ENCODE measurements around the gene PPP2R2B.

PPP2R2B gene

GRCh38 chr5:146818822-146819221 is 59.7 kb downstream of the PPP2R2B start:
- Histone ChIP-seq H2BK120ac (ENCODE audit: low read depth, low read length) (no peak overlapping the region), H3K27ac (ENCODE audit: low read depth, low read length) (no peak overlapping the region), H3K4me3 (ENCODE audit: low read length) (no peak overlapping the region), H2BK5ac (ENCODE audit: low read length) (no peak overlapping the region), H3K4me1 (ENCODE audit: control insufficient read depth, low read depth, low read length) (no peaks in the 10 kb centered on the region), H3K79me2 (ENCODE audit: control insufficient read depth, insufficient read depth, low read length) (no peaks in the 10 kb centered on the region), H3K56ac (ENCODE audit: low read length) (no peak overlapping the region), H3K27me3 (ENCODE audit: insufficient read depth, low read length, poor library complexity) (no peaks in the 10 kb centered on the region), H4K8ac (ENCODE audit: low read depth, low read length) (no peak overlapping the region), H3K9ac (ENCODE audit: low read length) (no peak overlapping the region), H3K23ac (ENCODE audit: low read length) (no peak overlapping the region), H3K4me2 (ENCODE audit: low read length) (no peak overlapping the region), H3K36me3 (ENCODE audit: control insufficient read depth, insufficient read depth, low read length) (no peaks in the 10 kb centered on the region), H4K5ac (ENCODE audit: low read length) (no peak overlapping the region), H3K79me1 (ENCODE audit: low read length) (no peaks in the 10 kb centered on the region), H2BK15ac (replicated peaks; ENCODE audit: low read depth) (no peak overlapping the region), H3K18ac (ENCODE audit: low read length) (no peak overlapping the region), H3K4ac (ENCODE audit: low read depth, low read length) (no peak overlapping the region), H2AK5ac (ENCODE audit: low read length) (no peak overlapping the region)
- WGBS (ENCODE audit: extremely low coverage, insufficient coverage, low lambda C conversion rate) = no CpG with 5 or more reads among the region's 2 CpGs
- DNase-seq = no peak

- H4K5ac ChIP-seq (ENCODE audit: low read length) = no peak overlapping the region
- H3K79me1 ChIP-seq (ENCODE audit: low read length) = no peaks in the 10 kb centered on the region
- no peak overlapping the region for H2BK5ac ChIP-seq (ENCODE audit: low read length)
- no peak overlapping the region for H3K27ac ChIP-seq (ENCODE audit: low read depth, low read length)
- no peaks in the 10 kb centered on the region for H3K4me1 ChIP-seq (ENCODE audit: control insufficient read depth, low read depth, low read length)
- H3K36me3 ChIP-seq (ENCODE audit: control insufficient read depth, insufficient read depth, low read length) = no peaks in the 10 kb centered on the region
- DNase-seq = no peak
- no peak overlapping the region for H3K9ac ChIP-seq (ENCODE audit: low read length)
- H3K27me3 ChIP-seq (ENCODE audit: insufficient read depth, low read length, poor library complexity) = no peaks in the 10 kb centered on the region
- no peak overlapping the region for H3K4me3 ChIP-seq (ENCODE audit: low read length)
- no peak overlapping the region for H4K8ac ChIP-seq (ENCODE audit: low read depth, low read length)
- no peaks in the 10 kb centered on the region for H3K79me2 ChIP-seq (ENCODE audit: control insufficient read depth, insufficient read depth, low read length)
- H3K4me2 ChIP-seq (ENCODE audit: low read length) = no peak overlapping the region
- H2BK120ac ChIP-seq (ENCODE audit: low read depth, low read length) = no peak overlapping the region
- no peak overlapping the region for H3K18ac ChIP-seq (ENCODE audit: low read length)
- H3K23ac ChIP-seq (ENCODE audit: low read length) = no peak overlapping the region
- WGBS (ENCODE audit: extremely low coverage, insufficient coverage, low lambda C conversion rate) = no CpG with 5 or more reads among the region's 4 CpGs
- H2BK15ac ChIP-seq (replicated peaks; ENCODE audit: low read depth) = no peak overlapping the region
- H3K4ac ChIP-seq (ENCODE audit: low read depth, low read length) = no peak overlapping the region
- H2AK5ac ChIP-seq (ENCODE audit: low read length) = no peak overlapping the region
- H3K56ac ChIP-seq (ENCODE audit: low read length) = no peak overlapping the region
Measured at GRCh38 chr5:146817973-146818372, 60.6 kb downstream of the PPP2R2B start.

GRCh38 chr5:146816775-146817387 is 61.7 kb downstream of the PPP2R2B start:
- H4K5ac ChIP-seq (ENCODE audit: low read length) = no peak overlapping the region
- H2AK5ac ChIP-seq (ENCODE audit: low read length) = no peak overlapping the region
- H3K79me1 ChIP-seq (ENCODE audit: low read length) = no peaks in the 10 kb centered on the region
- no peak overlapping the region for H3K18ac ChIP-seq (ENCODE audit: low read length)
- no peak overlapping the region for H3K4me3 ChIP-seq (ENCODE audit: low read length)
- DNase-seq = peak; percentile 43
- no peak overlapping the region for H3K4ac ChIP-seq (ENCODE audit: low read depth, low read length)
- H3K27me3 ChIP-seq (ENCODE audit: insufficient read depth, low read length, poor library complexity) = no peaks in the 10 kb centered on the region
- no peaks in the 10 kb centered on the region for H3K4me1 ChIP-seq (ENCODE audit: control insufficient read depth, low read depth, low read length)
- H2BK15ac ChIP-seq (replicated peaks; ENCODE audit: low read depth) = no peak overlapping the region
- H3K4me2 ChIP-seq (ENCODE audit: low read length) = no peak overlapping the region
- no peaks in the 10 kb centered on the region for H3K79me2 ChIP-seq (ENCODE audit: control insufficient read depth, insufficient read depth, low read length)
- H3K56ac ChIP-seq (ENCODE audit: low read length) = no peak overlapping the region
- no peak overlapping the region for H3K27ac ChIP-seq (ENCODE audit: low read depth, low read length)
- H3K36me3 ChIP-seq (ENCODE audit: control insufficient read depth, insufficient read depth, low read length) = no peaks in the 10 kb centered on the region
- no CpG with 5 or more reads among the region's 1 CpG for WGBS (ENCODE audit: extremely low coverage, insufficient coverage, low lambda C conversion rate)
- no peak overlapping the region for H4K8ac ChIP-seq (ENCODE audit: low read depth, low read length)
- H2BK120ac ChIP-seq (ENCODE audit: low read depth, low read length) = no peak overlapping the region
- H3K9ac ChIP-seq (ENCODE audit: low read length) = no peak overlapping the region
- H2BK5ac ChIP-seq (ENCODE audit: low read length) = no peak overlapping the region
- no peak overlapping the region for H3K23ac ChIP-seq (ENCODE audit: low read length)

- Histone ChIP-seq H3K4me3 (ENCODE audit: low read length) (no peak overlapping the region), H3K56ac (ENCODE audit: low read length) (no peak overlapping the region), H3K4me1 (ENCODE audit: control insufficient read depth, low read depth, low read length) (no peaks in the 10 kb centered on the region), H2BK5ac (ENCODE audit: low read length) (no peak overlapping the region), H3K79me2 (ENCODE audit: control insufficient read depth, insufficient read depth, low read length) (no peaks in the 10 kb centered on the region), H3K79me1 (ENCODE audit: low read length) (no peaks in the 10 kb centered on the region), H3K27me3 (ENCODE audit: insufficient read depth, low read length, poor library complexity) (no peaks in the 10 kb centered on the region), H2BK15ac (replicated peaks; ENCODE audit: low read depth) (no peak overlapping the region), H4K5ac (ENCODE audit: low read length) (no peak overlapping the region), H3K23ac (ENCODE audit: low read length) (no peak overlapping the region), H4K8ac (ENCODE audit: low read depth, low read length) (no peak overlapping the region), H2AK5ac (ENCODE audit: low read length) (no peak overlapping the region), H3K36me3 (ENCODE audit: control insufficient read depth, insufficient read depth, low read length) (no peaks in the 10 kb centered on the region), H3K4ac (ENCODE audit: low read depth, low read length) (no peak overlapping the region), H2BK120ac (ENCODE audit: low read depth, low read length) (no peak overlapping the region), H3K4me2 (ENCODE audit: low read length) (no peak overlapping the region), H3K27ac (ENCODE audit: low read depth, low read length) (no peak overlapping the region), H3K9ac (ENCODE audit: low read length) (no peak overlapping the region), H3K18ac (ENCODE audit: low read length) (no peak overlapping the region)
- WGBS (ENCODE audit: extremely low coverage, insufficient coverage, low lambda C conversion rate) = no CpG with 5 or more reads among the region's 3 CpGs
- DNase-seq = no peak
Measured at GRCh38 chr5:146815411-146815810, 63.1 kb downstream of the PPP2R2B start.

GRCh38 chr5:146813346-146814157 is 65.0 kb downstream of the PPP2R2B start:
- H3K4me3 ChIP-seq (ENCODE audit: low read length) = no peak overlapping the region
- H3K9ac ChIP-seq (ENCODE audit: low read length) = no peak overlapping the region
- H3K4me2 ChIP-seq (ENCODE audit: low read length) = no peak overlapping the region
- no peaks in the 10 kb centered on the region for H3K4me1 ChIP-seq (ENCODE audit: control insufficient read depth, low read depth, low read length)
- no peak overlapping the region for H2BK120ac ChIP-seq (ENCODE audit: low read depth, low read length)
- no peak overlapping the region for H3K4ac ChIP-seq (ENCODE audit: low read depth, low read length)
- H3K79me1 ChIP-seq (ENCODE audit: low read length) = no peaks in the 10 kb centered on the region
- DNase-seq = no peak
- H3K79me2 ChIP-seq (ENCODE audit: control insufficient read depth, insufficient read depth, low read length) = no peaks in the 10 kb centered on the region
- no peak overlapping the region for H3K23ac ChIP-seq (ENCODE audit: low read length)
- no peak overlapping the region for H4K8ac ChIP-seq (ENCODE audit: low read depth, low read length)
- no peak overlapping the region for H3K27ac ChIP-seq (ENCODE audit: low read depth, low read length)
- no peaks in the 10 kb centered on the region for H3K27me3 ChIP-seq (ENCODE audit: insufficient read depth, low read length, poor library complexity)
- no peak overlapping the region for H2BK5ac ChIP-seq (ENCODE audit: low read length)
- no peak overlapping the region for H3K18ac ChIP-seq (ENCODE audit: low read length)
- H3K56ac ChIP-seq (ENCODE audit: low read length) = no peak overlapping the region
- no CpG with 5 or more reads among the region's 10 CpGs for WGBS (ENCODE audit: extremely low coverage, insufficient coverage, low lambda C conversion rate)
- H3K36me3 ChIP-seq (ENCODE audit: control insufficient read depth, insufficient read depth, low read length) = no peaks in the 10 kb centered on the region
- H2BK15ac ChIP-seq (replicated peaks; ENCODE audit: low read depth) = no peak overlapping the region
- no peak overlapping the region for H4K5ac ChIP-seq (ENCODE audit: low read length)
- H2AK5ac ChIP-seq (ENCODE audit: low read length) = no peak overlapping the region

All from mesendoderm (in vitro differentiated cells).